HG03066 (cell line): ENCODE data around the gene RPTOR.

Experiments
- ATAC-seq: cut with Tn5 transposase; IDR thresholded peaks from one replicate; pipeline ENCODE4 v1.9.1; 2021; ENCODE audit warnings: low read depth; ENCODE audit not compliant: unreplicated experiment

RPTOR gene

GRCh38 chr17:80708480-80708879 is 163.8 kb downstream of the RPTOR start:
- ATAC-seq = no peak

- no peak for ATAC-seq
These were observed 164.6 kb downstream of the RPTOR start for GRCh38 chr17:80709090-80709695.

- no peak for ATAC-seq
These were observed 166.2 kb downstream of the RPTOR start for GRCh38 chr17:80710714-80711302.

- ATAC-seq = no peak
These were observed 167.5 kb downstream of the RPTOR start for GRCh38 chr17:80712089-80712488.

- ATAC-seq = no peak
These were observed 168.0 kb downstream of the RPTOR start for GRCh38 chr17:80712606-80713005.

- ATAC-seq = no peak
These were observed 172.5 kb downstream of the RPTOR start for GRCh38 chr17:80716986-80717719.

GRCh38 chr17:80717720-80718083 is 173.1 kb downstream of the RPTOR start:
- ATAC-seq = no peak

GRCh38 chr17:80718428-80718827 is 173.8 kb downstream of the RPTOR start:
- ATAC-seq = no peak

- ATAC-seq = no peak
These were observed 174.8 kb downstream of the RPTOR start for GRCh38 chr17:80719449-80719848.

- no peak for ATAC-seq
These were observed 176.3 kb downstream of the RPTOR start for GRCh38 chr17:80720610-80721577.

- ATAC-seq = no peak
These were observed 178.0 kb downstream of the RPTOR start for GRCh38 chr17:80722661-80723060.

- ATAC-seq = no peak
These were observed 180.2 kb downstream of the RPTOR start for GRCh38 chr17:80724775-80725266.

GRCh38 chr17:80725517-80725916 is 180.9 kb downstream of the RPTOR start:
- no peak for ATAC-seq

GRCh38 chr17:80726558-80727408 is 182.1 kb downstream of the RPTOR start:
- no peak for ATAC-seq

- no peak for ATAC-seq
These were observed 182.7 kb downstream of the RPTOR start for GRCh38 chr17:80727409-80727755.

- no peak for ATAC-seq
These were observed 184.4 kb downstream of the RPTOR start for GRCh38 chr17:80729016-80729415.

GRCh38 chr17:80729761-80730160 is 185.1 kb downstream of the RPTOR start:
- ATAC-seq = no peak

- no peak for ATAC-seq
These were observed 186.1 kb downstream of the RPTOR start for GRCh38 chr17:80730739-80731138.

GRCh38 chr17:80731323-80731722 is 186.7 kb downstream of the RPTOR start:
- ATAC-seq = no peak

GRCh38 chr17:80732268-80732667 is 187.6 kb downstream of the RPTOR start:
- no peak for ATAC-seq
